Muscle of arm (tissue), 12 donors: ENCODE measurements around the gene LGALS8. TPM values are rescaled to one million over a fixed set of nuclear protein-coding genes. Genes with fewer than 3 reads are reported as not detected.

Experiments
- DNase-seq: peaks from one replicate; pipeline ENCODE4 v3.0.0-alpha.2; 2013
- polyA plus RNA-seq, 12 donors: library from polyadenylated mRNA; unstranded; fragments of 120-200 nt; gene quantifications; one replicate each; pipeline ENCODE4 v1.2.1, GENCODE V29; 2013; ENCODE audit not compliant: insufficient read length in 12 of 12

The LGALS8 gene
- polyA plus RNA-seq, 12 donors, result 23.8 to 88.7 (median 32.6) TPM; not detected in 1

GRCh38 chr1:236535190-236535589, 11.4 kb downstream of the LGALS8 start:
- no peak for DNase-seq

- DNase-seq, result no peak
These were observed 11.9 kb downstream of the LGALS8 start for GRCh38 chr1:236535662-236536161.

GRCh38 chr1:236536540-236536939, 12.8 kb downstream of the LGALS8 start:
- DNase-seq, result no peak

- DNase-seq, result no peak
These were observed 17.2 kb downstream of the LGALS8 start for GRCh38 chr1:236540813-236541465.

- DNase-seq, result no peak
These were observed 17.9 kb downstream of the LGALS8 start for GRCh38 chr1:236541710-236542109.

GRCh38 chr1:236543065-236543669, 19.4 kb downstream of the LGALS8 start:
- no peak for DNase-seq

GRCh38 chr1:236545621-236546169, 21.9 kb downstream of the LGALS8 start:
- no peak for DNase-seq

- no peak for DNase-seq
These were observed 24.7 kb downstream of the LGALS8 start for GRCh38 chr1:236548452-236548851.

GRCh38 chr1:236550961-236551851, 27.4 kb downstream of the LGALS8 start:
- no peak for DNase-seq

GRCh38 chr1:236552096-236552495, 28.3 kb downstream of the LGALS8 start:
- DNase-seq, result no peak

GRCh38 chr1:236552901-236553300, 29.1 kb downstream of the LGALS8 start:
- DNase-seq, result no peak

GRCh38 chr1:236553370-236553769, 29.6 kb downstream of the LGALS8 start:
- DNase-seq, result no peak

- DNase-seq, result no peak
These were observed 32.8 kb downstream of the LGALS8 start for GRCh38 chr1:236556606-236557005.

GRCh38 chr1:236558081-236558480, 34.3 kb downstream of the LGALS8 start:
- no peak for DNase-seq

- DNase-seq, result no peak
These were observed 35.1 kb downstream of the LGALS8 start for GRCh38 chr1:236558846-236559245.

GRCh38 chr1:236560213-236560771, 36.5 kb downstream of the LGALS8 start:
- DNase-seq, result no peak

- DNase-seq, result no peak
These were observed 38.2 kb downstream of the LGALS8 start for GRCh38 chr1:236561976-236562375.

GRCh38 chr1:236565530-236565929, 41.7 kb downstream of the LGALS8 start:
- no peak for DNase-seq

- no peak for DNase-seq
These were observed 44.6 kb downstream of the LGALS8 start for GRCh38 chr1:236568285-236568894.

GRCh38 chr1:236575523-236575922, 51.7 kb downstream of the LGALS8 start:
- no peak for DNase-seq

GRCh38 chr1:236576004-236576403, 52.2 kb downstream of the LGALS8 start:
- DNase-seq, result no peak
